HCT116 (cell line): Measurements from ENCODE around the gene IYD. TPM values are rescaled to one million over a fixed set of nuclear protein-coding genes. Genes with fewer than 3 reads are reported as not detected.

Source experiments
- ATAC-seq: fragments of 200-7000 bp; cut with Tn5 transposase; 2 replicates; pipeline ENCODE4 v1.9.1; 2020; ENCODE audit warnings: mild to moderate bottlenecking, moderate library complexity
- BruUV-seq: library from RNA; stranded (reverse); fragments of 400-500 nt; replicated peaks from 2 replicates; lab custom pipeline; 2021; lab: Mats Ljungman, UMichigan
- CTCF ChIA-PET: fragments of 300-600 bp; sonication (Branson Sonifier 250); formaldehyde crosslinking; loops from one replicate; lab custom pipeline; 2021; ENCODE audit warnings: antibody characterized with exemption; lab: Charles Lee
- POLR2A ChIA-PET: fragments of 300-600, 350-600 bp; sonication (Branson Sonifier 250); formaldehyde crosslinking; loops from one replicate; lab custom pipeline; 2021; ENCODE audit warnings: antibody characterized with exemption; lab: Charles Lee
- RAD21 ChIA-PET, 2 experiments: fragments of 300-600 bp; sonication (Branson Sonifier 250); formaldehyde crosslinking; loops; one replicate each; lab custom pipeline; 2023; ENCODE audit warnings: low total read pairs in 2 of 2; ENCODE audit not compliant: uncharacterized antibody in 2 of 2, unreplicated experiment in 2 of 2, low non-redundant PET in 1 of 2; lab: Charles Lee
- DNase-seq: peaks from one replicate; pipeline ENCODE4 v3.0.0-alpha.2; 2010; ENCODE audit warnings: low read depth, low spot score
- H2AFZ ChIP-seq: fragments of 200-600 bp; shearing (Covaris generic), sonication (generic); 2 replicates; pipeline ENCODE4 v1.6.1; 2017; ENCODE audit warnings: low read depth, mixed run types, mixed read lengths, antibody characterized with exemption, low read length; ENCODE audit not compliant: poor library complexity, severe bottlenecking
- H3K27ac ChIP-seq: 2 replicates; pipeline ENCODE4 v1.5.1; 2012; ENCODE audit warnings: low read depth, low read length
- H3K27me3 ChIP-seq: fragments of 200-600 bp; sonication (generic); 2 replicates; pipeline ENCODE4 v1.6.1; 2016; ENCODE audit warnings: mixed run types, low read length, mixed read lengths; ENCODE audit not compliant: insufficient read depth
- H3K36me3 ChIP-seq, 2 experiments: fragments of 200-500 bp in 1 of 2; fragments of 200-600 bp in 1 of 2; sonication (Bioruptor generic) in 1 of 2; sonication (generic) in 1 of 2; 2 replicates each; pipeline versions ENCODE4 v1.5.1 to v1.6.1; 2014 to 2016; ENCODE audit warnings: low read length in 2 of 2, inconsistent platforms in 1 of 2, mixed read lengths in 1 of 2, mixed run types in 1 of 2; ENCODE audit not compliant: insufficient read depth in 2 of 2, control insufficient read depth in 1 of 2
- H3K4me1 ChIP-seq, 2 experiments: fragments of 200-600 bp in 1 of 2; sonication (generic) in 1 of 2; 2 replicates each; pipeline versions ENCODE4 v1.5.1 to v1.6.1; 2012 to 2017; ENCODE audit warnings: low read length in 2 of 2, inconsistent platforms in 1 of 2, mild to moderate bottlenecking in 1 of 2, mixed read lengths in 1 of 2, mixed run types in 1 of 2, moderate library complexity in 1 of 2; ENCODE audit not compliant: insufficient read depth in 2 of 2, control insufficient read depth in 1 of 2
- H3K4me2 ChIP-seq: fragments of 200-600 bp; sonication (generic); 2 replicates; pipeline ENCODE4 v1.6.1; 2017; ENCODE audit warnings: mixed run types, low read length, mixed read lengths
- H3K4me3 ChIP-seq, 2 experiments: fragments of 200-600 bp in 1 of 2; sonication (generic) in 1 of 2; replicated peaks in 1 of 2; 2 replicates each; pipeline ENCODE4 v1.5.1; 2011 to 2016; ENCODE audit warnings: low read length in 2 of 2, control low read depth in 1 of 2, low read depth in 1 of 2, mild to moderate bottlenecking in 1 of 2, mixed read lengths in 1 of 2, mixed run types in 1 of 2
- H3K79me2 ChIP-seq: fragments of 200-600 bp; sonication (generic); 2 replicates; pipeline ENCODE4 v1.6.1; 2017; ENCODE audit warnings: mild to moderate bottlenecking, mixed run types, low read length, moderate library complexity, mixed read lengths; ENCODE audit not compliant: insufficient read depth
- H3K9ac ChIP-seq: fragments of 200-600 bp; sonication (generic); 2 replicates; pipeline ENCODE4 v1.6.1; 2016; ENCODE audit warnings: low read length, mixed read lengths
- H3K9me2 ChIP-seq: fragments of 200-600 bp; sonication (generic), shearing (Covaris generic); 2 replicates; pipeline ENCODE4 v1.6.1; 2017; ENCODE audit warnings: mixed run types, mild to moderate bottlenecking, moderate library complexity; ENCODE audit not compliant: insufficient read depth
- H3K9me3 ChIP-seq, 2 experiments: fragments of 200-500 bp in 1 of 2; fragments of 200-600 bp in 1 of 2; sonication (Bioruptor generic) in 1 of 2; sonication (generic) in 1 of 2; 2 replicates each; pipeline ENCODE4 v1.6.1; 2014 to 2017; ENCODE audit warnings: low read length in 2 of 2, mixed read lengths in 2 of 2, inconsistent platforms in 1 of 2, low read depth in 1 of 2, mild to moderate bottlenecking in 1 of 2, mixed run types in 1 of 2, moderate library complexity in 1 of 2; ENCODE audit not compliant: control insufficient read depth in 1 of 2, insufficient read depth in 1 of 2
- H4K20me1 ChIP-seq: fragments of 200-600 bp; sonication (generic), shearing (Covaris generic); 2 replicates; pipeline ENCODE4 v1.6.1; 2017; ENCODE audit warnings: mixed run types, mild to moderate bottlenecking, moderate library complexity; ENCODE audit not compliant: insufficient read depth
- ATF3 ChIP-seq: IDR thresholded peaks from 2 replicates; pipeline ENCODE4 v1.6.1; 2012
- CBX3 ChIP-seq: IDR thresholded peaks from 2 replicates; pipeline ENCODE4 v1.6.1; 2012; ENCODE audit warnings: low read depth
- CEBPB ChIP-seq: IDR thresholded peaks from 2 replicates; pipeline ENCODE4 v1.6.1; 2012; ENCODE audit warnings: low read depth
- EGR1 ChIP-seq: IDR thresholded peaks from 2 replicates; pipeline ENCODE4 v1.6.1; 2012; ENCODE audit warnings: low read depth
- EZH2phosphoT487 ChIP-seq: fragments of 200-600 bp; IDR thresholded peaks from 2 replicates; pipeline ENCODE4 v1.6.1; 2018; ENCODE audit warnings: antibody characterized with exemption, borderline replicate concordance
- JUND ChIP-seq: IDR thresholded peaks from 2 replicates; pipeline ENCODE4 v1.6.1; 2012
- MAX ChIP-seq: IDR thresholded peaks from 2 replicates; pipeline ENCODE4 v1.6.1; 2012
- RAD21 ChIP-seq: IDR thresholded peaks from 2 replicates; pipeline ENCODE4 v1.6.1; 2012; ENCODE audit warnings: low read depth, mild to moderate bottlenecking
- REST ChIP-seq: IDR thresholded peaks from 2 replicates; pipeline ENCODE4 v1.6.1; 2012; ENCODE audit warnings: low read depth
- SP1 ChIP-seq: IDR thresholded peaks from 2 replicates; pipeline ENCODE4 v1.6.1; 2012; ENCODE audit warnings: low read depth
- ZBTB33 ChIP-seq: IDR thresholded peaks from 2 replicates; pipeline ENCODE4 v1.6.1; 2011; ENCODE audit warnings: mild to moderate bottlenecking, low read length, moderate library complexity; ENCODE audit not compliant: insufficient replicate concordance; ENCODE audit errors: extremely low read depth
- ZNF274 ChIP-seq: fragments of 200-500 bp; sonication (Bioruptor generic); IDR thresholded peaks from 2 replicates; pipeline ENCODE4 v1.6.1; 2014; ENCODE audit warnings: mild to moderate bottlenecking, low read depth, low read length, inconsistent platforms
- intact Hi-C: fragments of 100-400 bp; cut with micrococcal nuclease; formaldehyde crosslinking; loops from 2 replicates; pipeline ENCODE4 v1.10.0; 2022
- total RNA-seq: library from RNA; stranded (reverse); gene quantifications from one replicate; pipeline ENCODE4 v1.2.1, GENCODE V29; 2021; ENCODE audit not compliant: unreplicated experiment

Gene IYD
- total RNA-seq, 1 experiment from 2014 or later, result not detected

GRCh38 chr6:150355932-150356331 is 12.9 kb upstream of the IYD start:
- Histone ChIP-seq H3K4me2 (no peak overlapping the region), H3K9me2 (no peaks in the 10 kb centered on the region), H3K9ac (no peak overlapping the region), H3K27me3 (no peaks in the 10 kb centered on the region), H3K27ac (no peak overlapping the region), H4K20me1 (no peaks in the 10 kb centered on the region), H3K4me1 (peaks cover 0 to 3% of the 10 kb centered on the region in 2 experiments; a peak in 1 of 4 replicates), H3K79me2 (no peaks in the 10 kb centered on the region), H2AFZ (no peak overlapping the region), H3K36me3 (no peaks in the 10 kb centered on the region), H3K9me3 (no peaks in the 10 kb centered on the region), H3K4me3 (no peak overlapping the region)
- no peak for TF ChIP-seq SP1
- TF ChIP-seq RAD21, result 0 out of 2 replicates have a peak, but pooled peaks have one; percentile 4
- ATAC-seq (no peak), DNase-seq (no peak)
- ChIA-PET RAD21 (no interaction called here), CTCF (interaction anchor here (0.9 to 1.1 kb wide), 2 partner anchors 275 to 459 kb away, joined by 3 to 5 read pairs; no protein-coding TSS in a partner anchor), POLR2A (no interaction called here)
- BruUV-seq, result no TSS peak
- intact Hi-C loops, result no loop called here

- H3K27ac ChIP-seq, result no peak overlapping the region
- CTCF ChIA-PET, result interaction anchor here (1.3 kb wide), 1 partner anchor 34 kb away, joined by 3 read pairs; no protein-coding TSS in a partner anchor
- POLR2A ChIA-PET, result no interaction called here
- ATAC-seq (no peak), DNase-seq (no peak)
- no peaks in the 10 kb centered on the region for H3K4me1 ChIP-seq
- H3K9me2 ChIP-seq, result no peaks in the 10 kb centered on the region
- no peaks in the 10 kb centered on the region for H3K36me3 ChIP-seq
- H4K20me1 ChIP-seq, result no peaks in the 10 kb centered on the region
- intact Hi-C loops, result no loop called here
- H3K79me2 ChIP-seq, result no peaks in the 10 kb centered on the region
- no peak overlapping the region for H2AFZ ChIP-seq
- no TSS peak for BruUV-seq
- H3K4me3 ChIP-seq, result no peak overlapping the region
- H3K4me2 ChIP-seq, result no peak overlapping the region
- RAD21 ChIA-PET, result no interaction called here
- H3K9ac ChIP-seq, result no peak overlapping the region
- H3K27me3 ChIP-seq, result no peaks in the 10 kb centered on the region
- H3K9me3 ChIP-seq, result no peaks in the 10 kb centered on the region
- TF ChIP-seq CEBPB (no peak), JUND (no peak), CBX3 (no peak), MAX (no peak), SP1 (no peak), ATF3 (no peak), ZBTB33 (no peak), RAD21 (no peak), REST (no peak), EGR1 (no peak), ZNF274 (no peak), EZH2phosphoT487 (no peak)
These were observed 6.9 kb upstream of the IYD start for GRCh38 chr6:150361876-150362275.
